Activated CD4-positive, alpha-beta T cell treated with anti-CD3 and anti-CD28 coated beads, Interleukin-2, amount 50 U/mL, for 16 hours (primary cell): ENCODE measurements around the gene DDX27.

ENCODE experiments used
- DNase-seq: peaks from one replicate; pipeline ENCODE4 v3.0.0-alpha.2; 2020

The DDX27 gene

GRCh38 chr20:49291200-49291599 lies 72.0 kb downstream of the DDX27 start:
- DNase-seq, result no peak

- no peak for DNase-seq
Observed at GRCh38 chr20:49292010-49292409, 72.8 kb downstream of the DDX27 start.

GRCh38 chr20:49293122-49293521 lies 73.9 kb downstream of the DDX27 start:
- DNase-seq, result no peak
